Suprapubic skin (tissue), 4 donors: ENCODE measurements around the gene STPG3.

Experiments used
- POLR2A ChIP-seq, 2 donors: fragments of 450-650 bp; IDR thresholded peaks; one replicate each; pipeline ENCODE4 v1.6.1; 2017; ENCODE audit warnings: antibody characterized with exemption in 2 of 2, mild to moderate bottlenecking in 2 of 2, moderate library complexity in 2 of 2
- POLR2AphosphoS5 ChIP-seq, 3 donors: sonication (generic); formaldehyde crosslinking; IDR thresholded peaks; one replicate each; pipeline ENCODE4 v1.6.1; 2017; ENCODE audit warnings: antibody characterized with exemption in 3 of 3
- TF ChIP-seq, protein P1 (sequence below), 2 donors: fragments of 200-600 bp in 1 of 2; fragments of 450-650 bp in 1 of 2; sonication (generic) in 1 of 2; IDR thresholded peaks; one replicate each; pipeline ENCODE4 v1.5.1; 2016 to 2019; ENCODE audit warnings: antibody characterized with exemption in 2 of 2, mild to moderate bottlenecking in 1 of 2, moderate library complexity in 1 of 2

DNA sequence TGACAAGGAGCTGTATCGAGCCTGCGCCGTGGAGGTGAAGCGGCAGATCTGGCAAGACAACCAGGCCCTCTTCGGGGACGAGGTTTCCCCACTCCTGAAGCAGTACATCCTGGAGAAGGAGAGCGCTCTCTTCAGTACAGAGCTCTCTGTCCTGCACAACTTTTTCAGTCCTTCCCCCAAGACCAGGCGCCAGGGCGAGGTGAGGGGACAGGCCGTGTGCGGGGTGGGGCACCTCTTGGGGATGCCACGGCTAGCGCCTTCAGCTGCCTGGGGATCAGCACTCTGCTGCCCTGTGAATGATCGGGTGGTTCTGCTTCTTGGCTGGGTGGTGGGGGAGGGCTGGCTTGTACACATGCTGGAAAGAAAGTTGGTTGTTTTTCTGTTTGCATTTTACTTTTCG, 5.8 kb downstream of the STPG3 start:
- TF ChIP-seq, protein P1, sequence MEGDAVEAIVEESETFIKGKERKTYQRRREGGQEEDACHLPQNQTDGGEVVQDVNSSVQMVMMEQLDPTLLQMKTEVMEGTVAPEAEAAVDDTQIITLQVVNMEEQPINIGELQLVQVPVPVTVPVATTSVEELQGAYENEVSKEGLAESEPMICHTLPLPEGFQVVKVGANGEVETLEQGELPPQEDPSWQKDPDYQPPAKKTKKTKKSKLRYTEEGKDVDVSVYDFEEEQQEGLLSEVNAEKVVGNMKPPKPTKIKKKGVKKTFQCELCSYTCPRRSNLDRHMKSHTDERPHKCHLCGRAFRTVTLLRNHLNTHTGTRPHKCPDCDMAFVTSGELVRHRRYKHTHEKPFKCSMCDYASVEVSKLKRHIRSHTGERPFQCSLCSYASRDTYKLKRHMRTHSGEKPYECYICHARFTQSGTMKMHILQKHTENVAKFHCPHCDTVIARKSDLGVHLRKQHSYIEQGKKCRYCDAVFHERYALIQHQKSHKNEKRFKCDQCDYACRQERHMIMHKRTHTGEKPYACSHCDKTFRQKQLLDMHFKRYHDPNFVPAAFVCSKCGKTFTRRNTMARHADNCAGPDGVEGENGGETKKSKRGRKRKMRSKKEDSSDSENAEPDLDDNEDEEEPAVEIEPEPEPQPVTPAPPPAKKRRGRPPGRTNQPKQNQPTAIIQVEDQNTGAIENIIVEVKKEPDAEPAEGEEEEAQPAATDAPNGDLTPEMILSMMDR (IDR thresholded peaks at IDR 0.05) = no peak
- no peak for TF ChIP-seq POLR2A (IDR thresholded peaks at IDR 0.05)
- no peak for TF ChIP-seq POLR2AphosphoS5 (IDR thresholded peaks at IDR 0.05)
